ENCODE results near the gene POLR1B.

DNA sequence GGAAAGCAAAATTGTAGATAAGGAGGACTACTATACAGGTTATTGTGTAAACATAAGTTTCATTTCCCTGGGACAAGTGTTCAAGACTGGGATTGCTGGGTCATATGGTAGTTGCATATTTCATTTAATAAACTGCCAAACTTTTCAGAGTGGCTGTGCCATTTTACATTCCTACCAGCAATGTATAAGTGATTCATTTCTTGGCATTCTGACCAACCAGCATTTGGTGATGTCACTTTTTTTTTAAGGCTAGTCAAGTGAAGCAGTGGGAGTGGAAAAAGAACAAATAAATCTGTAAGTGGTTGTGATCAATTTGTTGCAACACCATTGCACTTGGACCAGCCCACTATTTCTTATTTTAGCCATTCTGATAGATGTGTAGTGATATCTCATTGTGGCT lies 37.0 kb downstream of the POLR1B start:
- TF ChIP-seq, protein P1, sequence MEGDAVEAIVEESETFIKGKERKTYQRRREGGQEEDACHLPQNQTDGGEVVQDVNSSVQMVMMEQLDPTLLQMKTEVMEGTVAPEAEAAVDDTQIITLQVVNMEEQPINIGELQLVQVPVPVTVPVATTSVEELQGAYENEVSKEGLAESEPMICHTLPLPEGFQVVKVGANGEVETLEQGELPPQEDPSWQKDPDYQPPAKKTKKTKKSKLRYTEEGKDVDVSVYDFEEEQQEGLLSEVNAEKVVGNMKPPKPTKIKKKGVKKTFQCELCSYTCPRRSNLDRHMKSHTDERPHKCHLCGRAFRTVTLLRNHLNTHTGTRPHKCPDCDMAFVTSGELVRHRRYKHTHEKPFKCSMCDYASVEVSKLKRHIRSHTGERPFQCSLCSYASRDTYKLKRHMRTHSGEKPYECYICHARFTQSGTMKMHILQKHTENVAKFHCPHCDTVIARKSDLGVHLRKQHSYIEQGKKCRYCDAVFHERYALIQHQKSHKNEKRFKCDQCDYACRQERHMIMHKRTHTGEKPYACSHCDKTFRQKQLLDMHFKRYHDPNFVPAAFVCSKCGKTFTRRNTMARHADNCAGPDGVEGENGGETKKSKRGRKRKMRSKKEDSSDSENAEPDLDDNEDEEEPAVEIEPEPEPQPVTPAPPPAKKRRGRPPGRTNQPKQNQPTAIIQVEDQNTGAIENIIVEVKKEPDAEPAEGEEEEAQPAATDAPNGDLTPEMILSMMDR (conservative IDR thresholded peaks at IDR 0.05; ENCODE audit: low read depth in 2 of 2) = no peak
- TF ChIP-seq, protein P2, sequence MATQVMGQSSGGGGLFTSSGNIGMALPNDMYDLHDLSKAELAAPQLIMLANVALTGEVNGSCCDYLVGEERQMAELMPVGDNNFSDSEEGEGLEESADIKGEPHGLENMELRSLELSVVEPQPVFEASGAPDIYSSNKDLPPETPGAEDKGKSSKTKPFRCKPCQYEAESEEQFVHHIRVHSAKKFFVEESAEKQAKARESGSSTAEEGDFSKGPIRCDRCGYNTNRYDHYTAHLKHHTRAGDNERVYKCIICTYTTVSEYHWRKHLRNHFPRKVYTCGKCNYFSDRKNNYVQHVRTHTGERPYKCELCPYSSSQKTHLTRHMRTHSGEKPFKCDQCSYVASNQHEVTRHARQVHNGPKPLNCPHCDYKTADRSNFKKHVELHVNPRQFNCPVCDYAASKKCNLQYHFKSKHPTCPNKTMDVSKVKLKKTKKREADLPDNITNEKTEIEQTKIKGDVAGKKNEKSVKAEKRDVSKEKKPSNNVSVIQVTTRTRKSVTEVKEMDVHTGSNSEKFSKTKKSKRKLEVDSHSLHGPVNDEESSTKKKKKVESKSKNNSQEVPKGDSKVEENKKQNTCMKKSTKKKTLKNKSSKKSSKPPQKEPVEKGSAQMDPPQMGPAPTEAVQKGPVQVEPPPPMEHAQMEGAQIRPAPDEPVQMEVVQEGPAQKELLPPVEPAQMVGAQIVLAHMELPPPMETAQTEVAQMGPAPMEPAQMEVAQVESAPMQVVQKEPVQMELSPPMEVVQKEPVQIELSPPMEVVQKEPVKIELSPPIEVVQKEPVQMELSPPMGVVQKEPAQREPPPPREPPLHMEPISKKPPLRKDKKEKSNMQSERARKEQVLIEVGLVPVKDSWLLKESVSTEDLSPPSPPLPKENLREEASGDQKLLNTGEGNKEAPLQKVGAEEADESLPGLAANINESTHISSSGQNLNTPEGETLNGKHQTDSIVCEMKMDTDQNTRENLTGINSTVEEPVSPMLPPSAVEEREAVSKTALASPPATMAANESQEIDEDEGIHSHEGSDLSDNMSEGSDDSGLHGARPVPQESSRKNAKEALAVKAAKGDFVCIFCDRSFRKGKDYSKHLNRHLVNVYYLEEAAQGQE (IDR thresholded peaks at IDR 0.05; ENCODE audit: unreplicated experiment) = no peak
- no peak for TF ChIP-seq NANOG (IDR thresholded peaks at IDR 0.05; ENCODE audit: borderline replicate concordance)
- no peak for TF ChIP-seq CREB1 (CRISPR knock-in tag; IDR thresholded peaks at IDR 0.05; ENCODE audit: low read depth)
- no peak for TF ChIP-seq EZH2 (IDR thresholded peaks at IDR 0.05; ENCODE audit: low read depth, unreplicated experiment)
- no peak for TF ChIP-seq POLR2AphosphoS5 (IDR thresholded peaks at IDR 0.05; ENCODE audit: low read depth)
- TF ChIP-seq JUNB (IDR thresholded peaks at IDR 0.05; ENCODE audit: unreplicated experiment) = no peak

Data from GM23338 (cell line).